Tibial artery (tissue), 4 donors: Measurements from ENCODE around the gene PRPF19.

Experiments used
- DNase-seq, 2 donors: peaks; one replicate each; pipeline ENCODE4 v3.0.0-alpha.2; 2019
- H3K27ac ChIP-seq, 2 donors: fragments of 200-600 bp; sonication (generic) in 1 of 2; 1 replicate in 1 of 2; 2 replicates in 1 of 2; pipeline ENCODE4 v1.5.1; 2018 to 2019; ENCODE audit warnings: mild to moderate bottlenecking in 1 of 2
- H3K27me3 ChIP-seq, 2 donors: fragments of 200-600 bp; sonication (generic) in 1 of 2; one replicate each; pipeline versions ENCODE4 v1.5.1 to v1.6.0; 2016 to 2019
- H3K36me3 ChIP-seq, 3 donors: fragments of 200-600 bp; sonication (generic) in 2 of 3; one replicate each; pipeline ENCODE4 v1.5.1; 2016 to 2019; ENCODE audit warnings: mild to moderate bottlenecking in 2 of 3
- H3K4me1 ChIP-seq, 4 donors: fragments of 200-600 bp; sonication (generic) in 2 of 4; 1 replicate in 3 of 4; 2 replicates in 1 of 4; pipeline ENCODE4 v1.5.1; 2016 to 2019
- H3K4me3 ChIP-seq, 2 donors: fragments of 200-600 bp; sonication (generic) in 1 of 2; 1 replicate in 1 of 2; 2 replicates in 1 of 2; pipeline ENCODE4 v1.5.1; 2018 to 2019; ENCODE audit warnings: mild to moderate bottlenecking in 2 of 2
- H3K9me3 ChIP-seq, 3 donors: fragments of 200-600 bp; sonication (generic) in 1 of 3; one replicate each; pipeline ENCODE4 v1.5.1; 2016 to 2019
- CTCF ChIP-seq, 2 experiments: fragments of 200-600 bp in 1 of 2; fragments of 450-650 bp in 1 of 2; IDR thresholded peaks; one replicate each; pipeline ENCODE4 v1.5.1; 2017 to 2019; ENCODE audit warnings: antibody characterized with exemption in 2 of 2, mild to moderate bottlenecking in 1 of 2, moderate library complexity in 1 of 2
- intact Hi-C: fragments of 100-400 bp; cut with DNase I; formaldehyde crosslinking; loops from one replicate; pipeline ENCODE4 v1.15.0; 2023; ENCODE audit warnings: low total_unique reads

The PRPF19 gene

GRCh38 chr11:60914633-60915247 is 8.4 kb upstream of the PRPF19 start:
- TF ChIP-seq CTCF (IDR thresholded peaks at IDR 0.05), result no peak
- intact Hi-C loops, result no loop called here
- Histone ChIP-seq H3K36me3 (peaks cover under 1 to 4% (median 1%) of the 10 kb centered on the region in 3 donors), H3K4me3 (peak overlapping the region; percentile 91 to 95), H3K27me3 (no peaks in the 10 kb centered on the region), H3K27ac (peak overlapping the region; percentile 91 to 96), H3K4me1 (peaks cover 0 to 50% (median 29%) of the 10 kb centered on the region in 4 donors), H3K9me3 (no peaks in the 10 kb centered on the region)
- DNase-seq, result no peak

- Histone ChIP-seq H3K4me1 (peaks cover 0 to 43% (median 27%) of the 10 kb centered on the region in 4 donors), H3K27ac (peak within 1 kb of the TSS; percentile 91 to 96), H3K9me3 (no peaks in the 10 kb centered on the region), H3K4me3 (peak within 1 kb of the TSS; percentile 91 to 95), H3K36me3 (no peaks in the 10 kb centered on the region), H3K27me3 (no peaks in the 10 kb centered on the region)
- no peak for TF ChIP-seq CTCF (IDR thresholded peaks at IDR 0.05)
- intact Hi-C loops, result no loop called here
- peak; percentile 90 to 93 for DNase-seq
Observed at GRCh38 chr11:60913793-60914632, 7.6 kb upstream of the PRPF19 start, which contains the start of gene TMEM109. TMEM109 (plus strand) TSS chr11:60914158; CDS start chr11:60919694, 5,536 bp downstream.

GRCh38 chr11:60912851-60913528 is 6.6 kb upstream of the PRPF19 start:
- no peaks in the 10 kb centered on the region for H3K36me3 ChIP-seq

GRCh38 chr11:60912223-60912850 is 6.0 kb upstream of the PRPF19 start:
- intact Hi-C loops, result no loop called here
- Histone ChIP-seq H3K27me3 (no peaks in the 10 kb centered on the region), H3K9me3 (no peaks in the 10 kb centered on the region), H3K4me3 (no peak overlapping the region), H3K36me3 (no peaks in the 10 kb centered on the region), H3K27ac (no peak overlapping the region), H3K4me1 (peaks cover 0 to 36% (median 26%) of the 10 kb centered on the region in 4 donors)
- TF ChIP-seq CTCF (IDR thresholded peaks at IDR 0.05), result no peak
- DNase-seq, result peak in 1 of 2 donors; percentile 59

More at GRCh38 chr11:60912851-60913528, 6.6 kb upstream of the PRPF19 start:
- H3K27ac ChIP-seq, result peak overlapping the region; percentile 91 to 96
- H3K9me3 ChIP-seq, result no peaks in the 10 kb centered on the region
- TF ChIP-seq CTCF (IDR thresholded peaks at IDR 0.05), result no peak
- peaks cover 0 to 37% (median 27%) of the 10 kb centered on the region in 4 donors for H3K4me1 ChIP-seq
- intact Hi-C loops, result no loop called here
- H3K27me3 ChIP-seq, result no peaks in the 10 kb centered on the region
- H3K4me3 ChIP-seq, result peak overlapping the region; percentile 91 to 95
- DNase-seq, result peak in 1 of 2 donors; percentile 56

DNA sequence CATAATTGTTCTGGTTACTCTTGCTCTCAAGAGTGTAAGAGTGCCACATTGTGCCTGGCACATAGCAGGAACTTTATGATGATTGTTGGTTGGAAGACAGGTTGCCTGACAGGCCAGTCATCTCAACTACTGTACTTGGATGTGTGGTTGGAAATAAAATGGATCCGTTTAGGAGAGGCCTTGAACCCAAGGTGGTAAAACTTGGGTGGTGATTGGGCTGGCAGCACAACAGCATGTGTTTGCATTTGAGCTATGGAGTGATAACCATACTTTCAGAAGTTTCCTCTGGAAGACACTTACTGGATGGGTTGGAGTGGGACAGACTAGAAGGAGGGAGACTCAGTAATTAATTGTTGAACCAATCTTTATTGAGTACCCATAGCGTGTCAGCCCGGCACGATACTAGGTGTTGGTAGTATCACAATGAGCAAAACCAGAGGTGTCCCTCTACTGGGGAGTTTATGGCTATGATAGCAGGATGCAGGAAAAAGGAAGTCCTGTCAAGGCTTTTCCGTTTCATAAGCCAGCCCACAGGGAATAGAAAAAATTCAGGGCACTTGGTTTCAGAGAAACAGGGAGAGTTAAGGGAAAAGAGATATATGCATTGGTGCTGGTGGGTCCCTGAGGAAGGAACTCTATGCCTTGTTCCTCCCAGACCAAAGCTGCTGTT is 4.5 kb upstream of the PRPF19 start:
- Histone ChIP-seq H3K27ac (no peak overlapping the region), H3K4me3 (no peak overlapping the region), H3K36me3 (no peaks in the 10 kb centered on the region), H3K27me3 (no peaks in the 10 kb centered on the region), H3K9me3 (no peaks in the 10 kb centered on the region), H3K4me1 (peaks cover 0 to 26% (median 17%) of the 10 kb centered on the region in 4 donors)
- no peak for TF ChIP-seq CTCF (IDR thresholded peaks at IDR 0.05)
- DNase-seq, result no peak
- intact Hi-C loops, result no loop called here
